DND-41 (cell line): ENCODE results near the gene SLCO2A1.

Experiments
- CTCF ChIP-seq: IDR thresholded peaks from 2 replicates; pipeline ENCODE4 v1.5.1; 2012; ENCODE audit warnings: borderline replicate concordance, low read length, moderate library complexity, mild to moderate bottlenecking; ENCODE audit not compliant: poor library complexity, severe bottlenecking; ENCODE audit errors: extremely low read depth
- EZH2 ChIP-seq: IDR thresholded peaks from 3 replicates; pipeline ENCODE4 v1.6.1; 2012; ENCODE audit warnings: borderline replicate concordance, low read depth, mild to moderate bottlenecking, moderate library complexity, low read length, inconsistent platforms; ENCODE audit not compliant: severe bottlenecking

- TF ChIP-seq EZH2 (no peak), CTCF (no peak)
Measured at GRCh38 chr3:133991209-133991608, 38.5 kb downstream of the SLCO2A1 start.
